Epithelial cell of proximal tubule (primary cell): ENCODE measurements around the gene GRAMD1A. TPM values are rescaled to one million over a fixed set of nuclear protein-coding genes. Genes with fewer than 3 reads are reported as not detected.
A peak's percentile ranks its signal among the peaks of the same experiment; 100 is the strongest.
"Not testable (repeated sequence)": the region's sequence is repeated elsewhere in the genome, so short reads cannot be mapped to it uniquely, and the experiment has no call there.

Experiments used
- DNase-seq: peaks from one replicate; pipeline ENCODE4 v3.0.0-alpha.2; 2011; ENCODE audit warnings: low read depth
- H3K4me3 ChIP-seq: 2 replicates; pipeline ENCODE4 v1.5.1; 2011; ENCODE audit warnings: low read depth, mild to moderate bottlenecking, low read length
- total RNA-seq: library from RNA; depleted of rRNA; stranded (reverse); fragments of >200 nt; gene quantifications from 2 replicates; pipeline ENCODE4 v1.2.3, GENCODE V29; 2015
- TF ChIP-seq, protein P1 (sequence below): conservative IDR thresholded peaks from 2 replicates; pipeline ENCODE4 v1.5.1; 2012; ENCODE audit warnings: low read depth, mild to moderate bottlenecking, low read length

Gene GRAMD1A
- total RNA-seq, 1 donor from 2014 or later: 67.7 TPM

DNA sequence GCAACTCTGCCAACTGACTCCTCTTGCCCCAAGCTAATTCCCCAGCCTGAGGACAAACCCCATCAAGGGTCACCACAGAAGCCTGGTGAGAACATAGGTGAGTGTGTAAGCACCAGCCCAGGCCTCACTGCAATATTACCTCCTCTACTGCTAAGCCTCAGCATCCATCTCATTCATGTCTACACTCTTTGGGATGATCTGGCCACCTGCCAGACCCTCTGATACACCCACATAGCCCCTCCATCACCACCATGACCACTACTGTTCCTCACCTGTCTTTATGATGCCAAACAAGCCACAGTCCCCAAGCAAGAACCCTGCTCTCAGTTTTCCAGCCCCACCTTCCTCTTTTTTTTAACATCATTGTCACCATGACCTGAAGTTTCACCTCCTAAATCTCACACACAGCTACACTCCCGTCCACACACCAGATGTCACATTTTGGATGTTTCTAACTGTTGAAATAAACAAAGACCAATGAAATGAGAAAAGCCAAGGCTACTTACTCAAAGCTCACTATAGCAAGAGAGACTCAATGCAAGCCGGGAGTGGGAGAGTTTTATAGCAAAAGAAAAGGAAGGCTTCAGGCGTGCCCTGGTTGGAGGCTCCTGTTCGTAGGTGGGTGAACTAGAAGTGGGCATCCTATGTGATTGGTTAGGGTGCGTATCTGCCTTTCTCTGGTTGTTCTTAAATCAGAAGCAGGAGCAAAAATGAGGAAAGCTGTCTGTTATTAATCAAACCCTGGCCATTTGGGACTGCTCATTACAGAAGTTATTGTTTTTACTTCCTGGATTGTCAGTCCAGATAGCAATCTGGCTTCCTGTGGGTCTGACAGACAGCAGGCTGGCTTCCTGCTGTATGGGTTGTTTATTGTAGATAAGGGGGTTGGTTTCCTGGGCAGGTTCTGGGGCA lies 38.1 kb upstream of the GRAMD1A start:
- TF ChIP-seq, protein P1, sequence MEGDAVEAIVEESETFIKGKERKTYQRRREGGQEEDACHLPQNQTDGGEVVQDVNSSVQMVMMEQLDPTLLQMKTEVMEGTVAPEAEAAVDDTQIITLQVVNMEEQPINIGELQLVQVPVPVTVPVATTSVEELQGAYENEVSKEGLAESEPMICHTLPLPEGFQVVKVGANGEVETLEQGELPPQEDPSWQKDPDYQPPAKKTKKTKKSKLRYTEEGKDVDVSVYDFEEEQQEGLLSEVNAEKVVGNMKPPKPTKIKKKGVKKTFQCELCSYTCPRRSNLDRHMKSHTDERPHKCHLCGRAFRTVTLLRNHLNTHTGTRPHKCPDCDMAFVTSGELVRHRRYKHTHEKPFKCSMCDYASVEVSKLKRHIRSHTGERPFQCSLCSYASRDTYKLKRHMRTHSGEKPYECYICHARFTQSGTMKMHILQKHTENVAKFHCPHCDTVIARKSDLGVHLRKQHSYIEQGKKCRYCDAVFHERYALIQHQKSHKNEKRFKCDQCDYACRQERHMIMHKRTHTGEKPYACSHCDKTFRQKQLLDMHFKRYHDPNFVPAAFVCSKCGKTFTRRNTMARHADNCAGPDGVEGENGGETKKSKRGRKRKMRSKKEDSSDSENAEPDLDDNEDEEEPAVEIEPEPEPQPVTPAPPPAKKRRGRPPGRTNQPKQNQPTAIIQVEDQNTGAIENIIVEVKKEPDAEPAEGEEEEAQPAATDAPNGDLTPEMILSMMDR: no peak
- no peak for DNase-seq
- H3K4me3 ChIP-seq: no peak overlapping the region

DNA sequence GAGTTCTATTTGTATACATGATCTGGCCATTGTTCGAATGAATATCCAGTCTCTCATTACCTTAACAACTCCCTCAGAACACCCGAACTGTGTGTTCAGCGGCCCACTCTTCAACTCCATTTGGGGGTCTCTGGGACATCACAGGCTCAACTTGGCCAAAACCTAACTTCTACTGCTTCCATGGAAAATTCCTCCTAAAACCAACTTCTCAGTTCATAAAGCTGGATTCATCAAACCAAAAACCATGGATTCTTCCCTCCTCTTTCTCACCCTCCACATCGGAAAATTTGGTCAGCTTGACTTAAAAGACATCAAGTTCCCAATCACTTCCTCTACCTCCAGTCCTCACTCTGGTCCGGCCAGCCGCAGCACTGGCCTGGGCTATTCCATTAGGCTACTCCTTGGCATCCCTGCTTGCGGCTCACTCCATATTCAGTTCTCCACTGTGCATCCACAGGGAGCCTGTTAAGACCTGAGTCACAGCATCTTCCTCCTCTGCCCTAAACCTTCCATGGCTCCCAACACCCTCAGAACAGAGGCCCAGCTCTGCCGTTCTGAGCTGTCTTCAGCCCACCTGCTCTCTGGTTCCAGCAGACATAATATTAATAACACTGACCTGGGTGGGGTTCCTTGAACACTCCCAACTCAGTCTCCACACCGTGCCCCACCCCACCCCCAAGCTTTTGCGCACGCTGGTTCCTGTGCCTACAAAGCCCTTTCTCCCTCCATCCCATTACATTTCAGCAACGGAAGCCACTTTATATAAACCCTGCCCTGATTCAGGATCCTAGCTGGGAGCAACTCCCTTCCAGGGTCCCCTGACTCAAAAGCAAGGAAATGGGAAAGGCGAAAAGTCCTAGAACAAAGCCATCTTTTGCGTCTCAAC lies 37.2 kb upstream of the GRAMD1A start:
- TF ChIP-seq, protein P1: no peak
- DNase-seq: no peak
- peak overlapping the region; percentile 92 for H3K4me3 ChIP-seq

DNA sequence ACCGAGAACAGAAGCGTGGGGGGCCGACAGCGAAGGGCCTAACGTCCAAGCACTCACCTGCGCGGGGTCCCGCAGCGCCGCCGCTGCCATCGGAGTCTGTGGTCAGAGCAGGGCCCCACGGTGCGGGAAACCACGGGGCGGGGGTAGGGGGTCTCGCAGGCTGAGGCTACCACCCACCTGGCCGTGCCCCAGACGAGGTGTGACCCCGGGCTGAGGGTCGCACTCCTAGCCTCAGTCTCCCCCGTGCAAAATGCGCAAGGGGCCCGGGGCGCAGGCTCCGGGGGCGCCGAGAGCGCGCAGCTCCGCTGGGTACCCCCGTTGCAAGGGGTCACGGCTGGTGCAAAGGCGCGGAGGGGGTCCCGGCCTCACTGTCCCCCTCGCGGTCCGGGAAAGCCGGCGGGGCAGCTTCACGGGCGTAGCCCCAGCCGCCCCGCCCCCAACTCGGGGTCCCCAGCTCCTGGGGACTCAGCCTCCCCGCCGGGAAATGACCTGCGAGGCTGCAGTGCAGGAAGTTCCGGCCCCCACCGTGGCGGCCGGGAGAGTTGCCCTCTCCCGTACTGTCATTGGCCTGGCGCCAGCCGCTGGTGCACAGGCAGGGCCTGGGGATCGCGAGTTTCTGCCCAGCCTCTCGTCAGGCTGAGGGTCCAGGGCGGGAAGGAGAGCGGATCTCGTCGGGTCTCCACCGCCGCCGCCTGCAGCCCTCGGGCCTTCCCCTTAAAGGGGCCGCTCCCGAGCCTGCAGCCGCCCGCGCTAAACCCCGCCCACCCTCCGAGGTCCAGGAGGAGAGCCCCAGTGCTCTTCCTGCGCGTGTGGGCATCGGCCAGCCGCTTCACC lies 36.3 kb upstream of the GRAMD1A start, which contains the start of gene ZNF792:
Gene ZNF792, minus strand, starts transcription at position 657 of the 834 bp plus-strand sequence. Its CDS starts 567 bp downstream, at position 90.
- TF ChIP-seq, protein P1: no peak
- peak within 1 kb of the TSS; percentile 92 for H3K4me3 ChIP-seq
- no peak for DNase-seq

DNA sequence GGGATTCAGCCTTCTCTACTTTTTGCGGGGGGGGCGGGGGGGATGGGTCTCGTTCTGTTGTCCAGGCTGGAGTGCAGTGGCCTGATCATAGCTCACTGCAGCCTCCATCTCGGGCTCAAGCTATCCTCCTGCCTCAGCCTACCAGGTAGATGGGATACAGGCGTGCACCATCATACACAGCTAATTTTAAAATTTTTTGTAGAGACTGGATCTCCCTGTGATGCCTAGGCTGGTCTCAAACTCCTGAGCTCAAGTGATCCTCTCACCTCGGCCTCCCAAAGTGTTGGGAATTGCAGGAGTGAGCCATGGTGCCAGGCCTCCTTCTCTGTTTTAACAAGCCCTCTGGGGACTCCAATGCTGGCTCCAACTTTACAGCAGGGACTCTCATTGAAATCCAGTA lies 35.5 kb upstream of the GRAMD1A start:
- H3K4me3 ChIP-seq: no peak overlapping the region
- no peak for DNase-seq
- TF ChIP-seq, protein P1: no peak

DNA sequence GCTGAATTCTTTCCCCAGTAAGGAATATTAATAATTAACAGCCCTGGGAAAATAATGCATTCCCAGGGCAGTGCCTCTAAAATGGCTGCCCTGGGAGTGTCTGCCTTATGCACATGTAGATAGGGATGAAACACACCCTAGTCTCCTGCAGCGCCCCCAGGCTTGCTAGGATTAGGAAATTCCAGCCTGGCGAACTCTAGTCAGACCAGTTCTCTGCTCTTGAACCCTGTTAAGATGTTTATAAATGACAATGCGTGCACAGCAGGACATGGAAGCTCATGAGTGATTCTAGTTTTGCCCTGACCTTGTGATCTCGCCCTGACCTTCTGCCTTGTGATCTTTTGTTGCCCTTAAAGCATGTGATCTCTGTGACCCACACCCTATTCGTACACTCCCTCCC lies 34.6 kb upstream of the GRAMD1A start:
- not testable (repeated sequence) for H3K4me3 ChIP-seq, DNase-seq

DNA sequence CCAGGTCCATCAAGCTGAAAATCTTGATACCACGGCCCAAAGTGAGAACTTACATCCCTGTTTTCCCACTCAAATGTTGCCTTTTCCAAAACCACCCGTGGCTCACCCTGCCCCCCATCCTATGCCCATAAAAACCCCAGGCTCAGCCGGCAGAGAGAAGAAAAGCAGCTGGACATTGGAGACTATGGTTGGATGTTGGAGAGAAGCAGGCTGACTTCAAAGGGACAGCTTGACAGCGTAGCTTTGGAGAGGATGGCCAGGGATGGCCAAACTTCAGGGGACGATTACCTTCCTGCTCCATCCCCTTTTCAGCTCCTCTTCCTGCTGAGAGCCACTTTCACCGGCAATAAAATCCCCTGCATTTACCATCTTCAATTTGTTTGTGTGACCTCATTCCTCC lies 32.6 kb upstream of the GRAMD1A start:
- TF ChIP-seq, protein P1: no peak
- no peak overlapping the region for H3K4me3 ChIP-seq
- DNase-seq: no peak
